HEK293 (cell line): Measurements from ENCODE around the gene GPR17.

Source experiments
- CTCF ChIA-PET: fragments of 350-600 bp; formaldehyde crosslinking; extraction: SDS; loops from one replicate; lab custom pipeline; 2021; ENCODE audit warnings: antibody characterized with exemption; lab: Yijun Ruan, JAX
- POLR2A ChIA-PET: fragments of 300-600 bp; formaldehyde crosslinking; extraction: SDS; loops from one replicate; lab custom pipeline; 2020; ENCODE audit warnings: antibody characterized with exemption, inconsistent platforms; lab: Yijun Ruan, JAX
- H3K27ac ChIP-seq: fragments of 200-500 bp; sonication (Bioruptor generic); 2 replicates; pipeline ENCODE4 v1.5.1; 2014; ENCODE audit warnings: low read depth, low read length, control low read depth, inconsistent platforms; ENCODE audit errors: extremely low read depth
- H3K36me3 ChIP-seq, 2 experiments: fragments of 200-500 bp in 1 of 2; sonication (Bioruptor generic) in 1 of 2; 1 replicate in 1 of 2; 2 replicates in 1 of 2; pipeline ENCODE4 v1.5.1; 2014 to 2017; ENCODE audit warnings: inconsistent platforms in 2 of 2, low read length in 2 of 2; ENCODE audit not compliant: control insufficient read depth in 2 of 2, insufficient read depth in 1 of 2
- H3K4me1 ChIP-seq: fragments of 200-500 bp; sonication (Bioruptor generic); 2 replicates; pipeline ENCODE4 v1.5.1; 2014; ENCODE audit warnings: mild to moderate bottlenecking, low read length, inconsistent platforms; ENCODE audit not compliant: control insufficient read depth, insufficient read depth
- H3K4me3 ChIP-seq: 2 replicates; pipeline ENCODE4 v1.5.1; 2011; ENCODE audit warnings: low read depth, mild to moderate bottlenecking, control low read depth, low read length, moderate library complexity
- H3K9me3 ChIP-seq: fragments of 200-500 bp; sonication (Bioruptor generic); 2 replicates; pipeline ENCODE4 v1.5.1; 2014; ENCODE audit warnings: low read depth, low read length, inconsistent platforms; ENCODE audit not compliant: control insufficient read depth, insufficient read depth
- BCL11B ChIP-seq: fragments of 450-650 bp; formaldehyde crosslinking; IDR thresholded peaks from 2 replicates; pipeline ENCODE4 v1.5.1; 2016; ENCODE audit warnings: low read depth, missing biosample characterization, missing genetic modification characterization
- CTCF ChIP-seq: fragments of 450-650 bp; formaldehyde crosslinking; IDR thresholded peaks from 2 replicates; pipeline ENCODE4 v1.5.1; 2016; ENCODE audit warnings: missing biosample characterization, missing genetic modification characterization
- KLF1 ChIP-seq: fragments of 450-650 bp; formaldehyde crosslinking; IDR thresholded peaks from 2 replicates; pipeline ENCODE4 v1.5.1; 2016; ENCODE audit warnings: missing biosample characterization, missing genetic modification characterization
- KLF9 ChIP-seq: fragments of 450-650 bp; formaldehyde crosslinking; IDR thresholded peaks from 2 replicates; pipeline ENCODE4 v1.5.1; 2016; ENCODE audit warnings: missing biosample characterization, missing genetic modification characterization, low read depth
- PBX3 ChIP-seq: sonication (generic); formaldehyde crosslinking; IDR thresholded peaks from 2 replicates; pipeline ENCODE4 v1.8.1; 2022; ENCODE audit warnings: mild to moderate bottlenecking, moderate library complexity, missing genetic modification reagents
- SALL2 ChIP-seq: fragments of 450-650 bp; formaldehyde crosslinking; IDR thresholded peaks from 2 replicates; pipeline ENCODE4 v1.5.0; 2017; ENCODE audit warnings: missing biosample characterization, mild to moderate bottlenecking, missing genetic modification characterization, borderline replicate concordance
- ZFP37 ChIP-seq: fragments of 450-650 bp; formaldehyde crosslinking; IDR thresholded peaks from 2 replicates; pipeline ENCODE4 v1.5.1; 2016; ENCODE audit warnings: missing biosample characterization, missing genetic modification characterization
- ZIC2 ChIP-seq: fragments of 450-650 bp; formaldehyde crosslinking; IDR thresholded peaks from 2 replicates; pipeline ENCODE4 v1.5.1; 2016; ENCODE audit warnings: missing biosample characterization, missing genetic modification characterization
- ZNF16 ChIP-seq: fragments of 450-650 bp; formaldehyde crosslinking; IDR thresholded peaks from 2 replicates; pipeline ENCODE4 v1.5.1; 2016; ENCODE audit warnings: low read depth, missing biosample characterization, missing genetic modification characterization
- ZNF335 ChIP-seq: fragments of 450-650 bp; formaldehyde crosslinking; conservative IDR thresholded peaks from 2 replicates; pipeline ENCODE4 v1.5.1; 2016; ENCODE audit warnings: missing biosample characterization, missing genetic modification characterization
- ZNF394 ChIP-seq: fragments of 450-650 bp; formaldehyde crosslinking; IDR thresholded peaks from 2 replicates; pipeline ENCODE4 v1.5.1; 2016; ENCODE audit warnings: missing biosample characterization, missing genetic modification characterization, mild to moderate bottlenecking, moderate library complexity, borderline replicate concordance
- ZNF426 ChIP-seq: fragments of 450-650 bp; formaldehyde crosslinking; IDR thresholded peaks from 2 replicates; pipeline ENCODE4 v1.5.1; 2017; ENCODE audit warnings: missing biosample characterization, missing genetic modification characterization, mild to moderate bottlenecking, inconsistent platforms, moderate library complexity
- ZNF501 ChIP-seq: fragments of 450-650 bp; formaldehyde crosslinking; IDR thresholded peaks from 2 replicates; pipeline ENCODE4 v1.5.1; 2016; ENCODE audit warnings: missing biosample characterization, missing genetic modification characterization
- ZNF600 ChIP-seq: fragments of 450-650 bp; formaldehyde crosslinking; IDR thresholded peaks from 2 replicates; pipeline ENCODE4 v1.5.1; 2016; ENCODE audit warnings: missing biosample characterization, missing genetic modification characterization
- ZNF626 ChIP-seq: fragments of 450-650 bp; sonication (Bioruptor Pico); formaldehyde crosslinking; IDR thresholded peaks from 2 replicates; pipeline ENCODE4 v1.5.1; 2018; ENCODE audit warnings: missing biosample characterization, missing genetic modification characterization, inconsistent platforms
- ZNF660 ChIP-seq: fragments of 450-650 bp; IDR thresholded peaks from 2 replicates; pipeline ENCODE4 v1.5.1; 2018; ENCODE audit warnings: missing biosample characterization, mild to moderate bottlenecking, missing genetic modification characterization
- ZNF76 ChIP-seq: fragments of 450-650 bp; formaldehyde crosslinking; IDR thresholded peaks from 2 replicates; pipeline ENCODE4; 2016; ENCODE audit warnings: low read depth, missing biosample characterization, missing genetic modification characterization, borderline replicate concordance
- ZXDB ChIP-seq: fragments of 450-650 bp; formaldehyde crosslinking; IDR thresholded peaks from 2 replicates; pipeline ENCODE4 v1.5.1; 2016; ENCODE audit warnings: missing biosample characterization, missing genetic modification characterization
- TF ChIP-seq, protein P1 (sequence below): fragments of 450-650 bp; formaldehyde crosslinking; IDR thresholded peaks from 2 replicates; pipeline ENCODE4 v1.5.1; 2016; ENCODE audit warnings: missing biosample characterization, missing genetic modification characterization
- TF ChIP-seq, protein P2 (sequence below): fragments of 450-650 bp; formaldehyde crosslinking; IDR thresholded peaks from 2 replicates; pipeline ENCODE4 v1.5.1; 2017; ENCODE audit warnings: missing biosample characterization, missing genetic modification characterization
- TF ChIP-seq, protein P3 (sequence below): fragments of 450-650 bp; formaldehyde crosslinking; conservative IDR thresholded peaks from 2 replicates; pipeline ENCODE4 v1.5.1; 2016; ENCODE audit warnings: low read depth, missing biosample characterization, missing genetic modification characterization

The GPR17 gene

GRCh38 chr2:127700527-127701192 is 54.7 kb downstream of the GPR17 start (continued):
- TF ChIP-seq, protein P1, sequence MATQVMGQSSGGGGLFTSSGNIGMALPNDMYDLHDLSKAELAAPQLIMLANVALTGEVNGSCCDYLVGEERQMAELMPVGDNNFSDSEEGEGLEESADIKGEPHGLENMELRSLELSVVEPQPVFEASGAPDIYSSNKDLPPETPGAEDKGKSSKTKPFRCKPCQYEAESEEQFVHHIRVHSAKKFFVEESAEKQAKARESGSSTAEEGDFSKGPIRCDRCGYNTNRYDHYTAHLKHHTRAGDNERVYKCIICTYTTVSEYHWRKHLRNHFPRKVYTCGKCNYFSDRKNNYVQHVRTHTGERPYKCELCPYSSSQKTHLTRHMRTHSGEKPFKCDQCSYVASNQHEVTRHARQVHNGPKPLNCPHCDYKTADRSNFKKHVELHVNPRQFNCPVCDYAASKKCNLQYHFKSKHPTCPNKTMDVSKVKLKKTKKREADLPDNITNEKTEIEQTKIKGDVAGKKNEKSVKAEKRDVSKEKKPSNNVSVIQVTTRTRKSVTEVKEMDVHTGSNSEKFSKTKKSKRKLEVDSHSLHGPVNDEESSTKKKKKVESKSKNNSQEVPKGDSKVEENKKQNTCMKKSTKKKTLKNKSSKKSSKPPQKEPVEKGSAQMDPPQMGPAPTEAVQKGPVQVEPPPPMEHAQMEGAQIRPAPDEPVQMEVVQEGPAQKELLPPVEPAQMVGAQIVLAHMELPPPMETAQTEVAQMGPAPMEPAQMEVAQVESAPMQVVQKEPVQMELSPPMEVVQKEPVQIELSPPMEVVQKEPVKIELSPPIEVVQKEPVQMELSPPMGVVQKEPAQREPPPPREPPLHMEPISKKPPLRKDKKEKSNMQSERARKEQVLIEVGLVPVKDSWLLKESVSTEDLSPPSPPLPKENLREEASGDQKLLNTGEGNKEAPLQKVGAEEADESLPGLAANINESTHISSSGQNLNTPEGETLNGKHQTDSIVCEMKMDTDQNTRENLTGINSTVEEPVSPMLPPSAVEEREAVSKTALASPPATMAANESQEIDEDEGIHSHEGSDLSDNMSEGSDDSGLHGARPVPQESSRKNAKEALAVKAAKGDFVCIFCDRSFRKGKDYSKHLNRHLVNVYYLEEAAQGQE, result peak; percentile 59; the same call in 1 of the 2 replicates
- TF ChIP-seq, protein P2, sequence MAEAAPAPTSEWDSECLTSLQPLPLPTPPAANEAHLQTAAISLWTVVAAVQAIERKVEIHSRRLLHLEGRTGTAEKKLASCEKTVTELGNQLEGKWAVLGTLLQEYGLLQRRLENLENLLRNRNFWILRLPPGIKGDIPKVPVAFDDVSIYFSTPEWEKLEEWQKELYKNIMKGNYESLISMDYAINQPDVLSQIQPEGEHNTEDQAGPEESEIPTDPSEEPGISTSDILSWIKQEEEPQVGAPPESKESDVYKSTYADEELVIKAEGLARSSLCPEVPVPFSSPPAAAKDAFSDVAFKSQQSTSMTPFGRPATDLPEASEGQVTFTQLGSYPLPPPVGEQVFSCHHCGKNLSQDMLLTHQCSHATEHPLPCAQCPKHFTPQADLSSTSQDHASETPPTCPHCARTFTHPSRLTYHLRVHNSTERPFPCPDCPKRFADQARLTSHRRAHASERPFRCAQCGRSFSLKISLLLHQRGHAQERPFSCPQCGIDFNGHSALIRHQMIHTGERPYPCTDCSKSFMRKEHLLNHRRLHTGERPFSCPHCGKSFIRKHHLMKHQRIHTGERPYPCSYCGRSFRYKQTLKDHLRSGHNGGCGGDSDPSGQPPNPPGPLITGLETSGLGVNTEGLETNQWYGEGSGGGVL (tag by site-specific recombination), result 0 out of 2 replicates have a peak, but pooled peaks have one; percentile 4
- TF ChIP-seq CTCF (tag by site-specific recombination) (0 out of 2 replicates have a peak, but pooled peaks have one; percentile 18), KLF9 (tag by site-specific recombination) (0 out of 2 replicates have a peak, but pooled peaks have one; percentile 22), ZNF660 (tag by site-specific recombination) (0 out of 2 replicates have a peak, but pooled peaks have one; percentile 15), KLF1 (tag by site-specific recombination) (peak; percentile 69), ZIC2 (peak; percentile 56), ZNF16 (tag by site-specific recombination) (no peak)
- TF ChIP-seq, protein P3, sequence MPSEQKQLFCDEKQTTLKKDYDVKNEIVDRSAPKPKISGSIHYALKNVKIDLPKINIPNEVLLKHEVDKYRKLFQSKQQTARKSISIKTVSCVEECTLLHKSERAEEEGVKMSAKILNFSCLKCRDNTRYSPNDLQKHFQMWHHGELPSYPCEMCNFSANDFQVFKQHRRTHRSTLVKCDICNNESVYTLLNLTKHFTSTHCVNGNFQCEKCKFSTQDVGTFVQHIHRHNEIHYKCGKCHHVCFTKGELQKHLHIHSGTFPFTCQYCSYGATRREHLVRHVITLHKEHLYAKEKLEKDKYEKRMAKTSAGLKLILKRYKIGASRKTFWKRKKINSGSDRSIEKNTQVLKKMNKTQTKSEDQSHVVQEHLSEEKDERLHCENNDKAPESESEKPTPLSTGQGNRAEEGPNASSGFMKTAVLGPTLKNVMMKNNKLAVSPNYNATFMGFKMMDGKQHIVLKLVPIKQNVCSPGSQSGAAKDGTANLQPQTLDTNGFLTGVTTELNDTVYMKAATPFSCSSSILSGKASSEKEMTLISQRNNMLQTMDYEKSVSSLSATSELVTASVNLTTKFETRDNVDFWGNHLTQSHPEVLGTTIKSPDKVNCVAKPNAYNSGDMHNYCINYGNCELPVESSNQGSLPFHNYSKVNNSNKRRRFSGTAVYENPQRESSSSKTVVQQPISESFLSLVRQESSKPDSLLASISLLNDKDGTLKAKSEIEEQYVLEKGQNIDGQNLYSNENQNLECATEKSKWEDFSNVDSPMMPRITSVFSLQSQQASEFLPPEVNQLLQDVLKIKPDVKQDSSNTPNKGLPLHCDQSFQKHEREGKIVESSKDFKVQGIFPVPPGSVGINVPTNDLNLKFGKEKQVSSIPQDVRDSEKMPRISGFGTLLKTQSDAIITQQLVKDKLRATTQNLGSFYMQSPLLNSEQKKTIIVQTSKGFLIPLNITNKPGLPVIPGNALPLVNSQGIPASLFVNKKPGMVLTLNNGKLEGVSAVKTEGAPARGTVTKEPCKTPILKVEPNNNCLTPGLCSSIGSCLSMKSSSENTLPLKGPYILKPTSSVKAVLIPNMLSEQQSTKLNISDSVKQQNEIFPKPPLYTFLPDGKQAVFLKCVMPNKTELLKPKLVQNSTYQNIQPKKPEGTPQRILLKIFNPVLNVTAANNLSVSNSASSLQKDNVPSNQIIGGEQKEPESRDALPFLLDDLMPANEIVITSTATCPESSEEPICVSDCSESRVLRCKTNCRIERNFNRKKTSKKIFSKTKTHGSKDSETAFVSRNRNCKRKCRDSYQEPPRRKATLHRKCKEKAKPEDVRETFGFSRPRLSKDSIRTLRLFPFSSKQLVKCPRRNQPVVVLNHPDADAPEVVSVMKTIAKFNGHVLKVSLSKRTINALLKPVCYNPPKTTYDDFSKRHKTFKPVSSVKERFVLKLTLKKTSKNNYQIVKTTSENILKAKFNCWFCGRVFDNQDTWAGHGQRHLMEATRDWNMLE (tag by site-specific recombination), result no peak

- CTCF ChIA-PET, result interaction anchor here (0.6 kb wide), 1 partner anchor 47 kb away, joined by 3 read pairs; no protein-coding TSS in a partner anchor
- POLR2A ChIA-PET, result interaction anchor here (1.0 to 1.9 kb wide), 3 partner anchors 26 to 175 kb away, joined by 4 to 12 read pairs (median 6); partner anchors contain the start of genes IWS1 and LIMS2
- H3K4me1 ChIP-seq, result no peaks in the 10 kb centered on the region; the same call in 1 of the 2 replicates
- peak within 1 kb of the TSS; percentile 60 for H3K4me3 ChIP-seq
- H3K36me3 ChIP-seq, result peaks cover 8 to 23% of the 10 kb centered on the region in 2 experiments
- no peaks in the 10 kb centered on the region for H3K9me3 ChIP-seq
- H3K27ac ChIP-seq, result peak within 1 kb of the TSS; percentile 95
- TF ChIP-seq ZNF600, result peak; percentile 72
- no peak for TF ChIP-seq SALL2 (tag by site-specific recombination)
- TF ChIP-seq ZNF16 (tag by site-specific recombination), result no peak
- TF ChIP-seq ZNF335 (tag by site-specific recombination), result peak; percentile 96
- TF ChIP-seq ZNF626, result no peak
- 0 out of 2 replicates have a peak, but pooled peaks have one; percentile 40 for TF ChIP-seq ZFP37 (tag by site-specific recombination)
- TF ChIP-seq ZNF394 (tag by site-specific recombination), result peak; percentile 95
- 0 out of 2 replicates have a peak, but pooled peaks have one; percentile 30 for TF ChIP-seq BCL11B
- no peak for TF ChIP-seq ZNF426 (tag by site-specific recombination)
- peak; percentile 86 for TF ChIP-seq ZNF501 (tag by site-specific recombination)
- TF ChIP-seq PBX3 (CRISPR knock-in tag), result 0 out of 2 replicates have a peak, but pooled peaks have one; percentile 27
- TF ChIP-seq ZXDB (tag by site-specific recombination), result 0 out of 2 replicates have a peak, but pooled peaks have one; percentile 44
- TF ChIP-seq ZNF76 (tag by site-specific recombination), result peak; percentile 37; the same call in 1 of the 2 replicates
Observed at GRCh38 chr2:127701193-127701650, 55.3 kb downstream of the GPR17 start, which contains the start of gene SFT2D3. Gene SFT2D3 (plus strand): TSS chr2:127701497. CDS start chr2:127701529, 32 bp downstream.
